Activated T-helper 9 cell treated with anti-CD3 and anti-CD28 coated beads, Interleukin-2, amount 50 U/mL, for 16 hours (primary cell): ENCODE data around the gene PAXIP1.
A peak's percentile ranks its signal among the peaks of the same experiment; 100 is the strongest.
"Not testable (repeated sequence)": the region's sequence is repeated elsewhere in the genome, so short reads cannot be mapped to it uniquely, and the experiment has no call there.

ENCODE experiments used
- DNase-seq: peaks from one replicate; pipeline ENCODE4 v3.0.0-alpha.2; 2020; ENCODE audit warnings: low read depth

PAXIP1 gene

GRCh38 chr7:154937837-154938236 is 65.1 kb downstream of the PAXIP1 start:
- DNase-seq = no peak

- not testable (repeated sequence) for DNase-seq
These were observed 68.5 kb downstream of the PAXIP1 start for GRCh38 chr7:154934353-154934952.

- DNase-seq = no peak
These were observed 71.0 kb downstream of the PAXIP1 start for GRCh38 chr7:154931906-154932305.

- DNase-seq = no peak
These were observed 73.8 kb downstream of the PAXIP1 start for GRCh38 chr7:154929006-154929726.

- DNase-seq = no peak
These were observed 74.6 kb downstream of the PAXIP1 start for GRCh38 chr7:154928136-154929005.

- DNase-seq = peak; percentile 49
These were observed 75.2 kb downstream of the PAXIP1 start for GRCh38 chr7:154927624-154928125.

- not testable (repeated sequence) for DNase-seq
These were observed 80.5 kb downstream of the PAXIP1 start for GRCh38 chr7:154922472-154922871.

GRCh38 chr7:154919344-154920225 is 83.3 kb downstream of the PAXIP1 start:
- DNase-seq = no peak

- DNase-seq = no peak
These were observed 84.2 kb downstream of the PAXIP1 start for GRCh38 chr7:154918741-154919140.

GRCh38 chr7:154918266-154918665 is 84.7 kb downstream of the PAXIP1 start:
- DNase-seq = no peak

GRCh38 chr7:154917808-154918160 is 85.1 kb downstream of the PAXIP1 start:
- DNase-seq = no peak

- DNase-seq = no peak
These were observed 85.8 kb downstream of the PAXIP1 start for GRCh38 chr7:154916856-154917807.

- DNase-seq = no peak
These were observed 86.5 kb downstream of the PAXIP1 start for GRCh38 chr7:154916381-154916780.

GRCh38 chr7:154915600-154915999 is 87.3 kb downstream of the PAXIP1 start:
- no peak for DNase-seq

- DNase-seq = no peak
These were observed 87.9 kb downstream of the PAXIP1 start for GRCh38 chr7:154914996-154915380.

- DNase-seq = no peak
These were observed 88.5 kb downstream of the PAXIP1 start for GRCh38 chr7:154914308-154914995.

- DNase-seq = peak; percentile 80
These were observed 89.2 kb downstream of the PAXIP1 start for GRCh38 chr7:154913638-154914307.

- DNase-seq = no peak
These were observed 89.9 kb downstream of the PAXIP1 start for GRCh38 chr7:154912871-154913637.
